Hepatocyte (in vitro differentiated cells): ENCODE measurements around the gene TMEM108. TPM values are rescaled to one million over a fixed set of nuclear protein-coding genes. Genes with fewer than 3 reads are reported as not detected.

ENCODE experiments used
- DNase-seq: peaks from one replicate; pipeline ENCODE4 v3.0.0-alpha.2; 2016; ENCODE audit warnings: low spot score
- H2AFZ ChIP-seq: fragments of 200-600 bp; sonication (generic); 2 replicates; pipeline ENCODE4 v1.6.0; 2016; ENCODE audit warnings: antibody characterized with exemption, mild to moderate bottlenecking
- H3K27ac ChIP-seq: fragments of 200-600 bp; sonication (generic); 2 replicates; pipeline ENCODE4 v1.5.1; 2016; ENCODE audit warnings: mild to moderate bottlenecking
- H3K27me3 ChIP-seq: fragments of 200-600 bp; sonication (generic); 2 replicates; pipeline ENCODE4 v1.6.1; 2016
- H3K36me3 ChIP-seq: fragments of 200-600 bp; sonication (generic); replicated peaks from 2 replicates; pipeline ENCODE4 v1.5.1; 2016; ENCODE audit warnings: low read depth; ENCODE audit not compliant: insufficient read depth
- H3K4me1 ChIP-seq: fragments of 200-600 bp; sonication (generic); 2 replicates; pipeline ENCODE4 v1.5.1; 2016; ENCODE audit warnings: mild to moderate bottlenecking, moderate library complexity; ENCODE audit not compliant: insufficient read depth
- H3K4me2 ChIP-seq: fragments of 200-600 bp; sonication (generic); 2 replicates; pipeline ENCODE4 v1.6.0; 2016
- H3K4me3 ChIP-seq: fragments of 200-600 bp; sonication (generic); 2 replicates; pipeline ENCODE4 v1.5.1; 2016; ENCODE audit warnings: mild to moderate bottlenecking
- H3K79me2 ChIP-seq: fragments of 200-600 bp; sonication (generic); 2 replicates; pipeline ENCODE4 v1.6.0; 2017; ENCODE audit warnings: mild to moderate bottlenecking
- H3K9me2 ChIP-seq: fragments of 200-600 bp; sonication (generic); replicated peaks from 2 replicates; pipeline ENCODE4 v1.6.0; 2017; ENCODE audit warnings: mild to moderate bottlenecking; ENCODE audit not compliant: insufficient read depth
- H3K9me3 ChIP-seq: fragments of 200-600 bp; sonication (generic); 2 replicates; pipeline ENCODE4 v1.5.1; 2016; ENCODE audit warnings: low read depth, mild to moderate bottlenecking
- H4K20me1 ChIP-seq: fragments of 200-600 bp; sonication (generic); 2 replicates; pipeline ENCODE4 v1.6.0; 2016; ENCODE audit warnings: mild to moderate bottlenecking; ENCODE audit not compliant: insufficient read depth, poor library complexity, severe bottlenecking
- EZH2 ChIP-seq: fragments of 200-600 bp; sonication (generic); IDR thresholded peaks from 2 replicates; pipeline ENCODE4 v1.6.1; 2016; ENCODE audit warnings: antibody characterized with exemption, mild to moderate bottlenecking, borderline replicate concordance
- EZH2phosphoT487 ChIP-seq: fragments of 200-600 bp; sonication (generic); IDR thresholded peaks from one replicate; pipeline ENCODE4 v1.6.1; 2018; ENCODE audit warnings: antibody characterized with exemption, mild to moderate bottlenecking, low read depth, moderate library complexity; ENCODE audit not compliant: unreplicated experiment, severe bottlenecking
- WGBS: methylation state at CpG from one replicate; pipeline ENCODE4 v1.1.6; 2016; ENCODE audit warnings: low lambda C conversion rate; ENCODE audit errors: missing lambda C conversion rate; 5-methylcytosine and 5-hydroxymethylcytosine counted together
- polyA plus RNA-seq: library from polyadenylated mRNA; unstranded; fragments of >200 nt; fragmentation: Nextera tagmentation; extraction: Ambion mirVana; gene quantifications from 2 replicates; pipeline ENCODE4 v1.2.1, GENCODE V29; 2016
- total RNA-seq: library from RNA; depleted of rRNA; stranded (reverse); fragments of >200 nt; gene quantifications from 2 replicates; pipeline ENCODE4 v1.2.3, GENCODE V29; 2014
- TF ChIP-seq, protein P1 (sequence below): fragments of 200-600 bp; sonication (generic); IDR thresholded peaks from 2 replicates; pipeline ENCODE4 v1.5.1; 2016; ENCODE audit warnings: antibody characterized with exemption, mild to moderate bottlenecking; ENCODE audit not compliant: poor library complexity

Gene TMEM108
- total and polyA plus RNA-seq, 2 experiments from 2014 or later: 0.53 to 6.5 TPM

GRCh38 chr3:133443649-133444422 is 405.6 kb downstream of the TMEM108 start:
- H3K27me3 ChIP-seq: no peaks in the 10 kb centered on the region
- 45% methylated on average over 5 of the region's 5 CpGs for WGBS
- H3K9me3 ChIP-seq: no peaks in the 10 kb centered on the region
- H3K27ac ChIP-seq: no peak overlapping the region
- H3K4me1 ChIP-seq: no peaks in the 10 kb centered on the region
- H3K79me2 ChIP-seq: no peaks in the 10 kb centered on the region
- H3K36me3 ChIP-seq: no peaks in the 10 kb centered on the region
- no peaks in the 10 kb centered on the region for H3K9me2 ChIP-seq
- DNase-seq: peak; percentile 30
- no peaks in the 10 kb centered on the region for H4K20me1 ChIP-seq
- H2AFZ ChIP-seq: no peak overlapping the region
- TF ChIP-seq EZH2 (no peak), EZH2phosphoT487 (no peak)
- TF ChIP-seq, protein P1, sequence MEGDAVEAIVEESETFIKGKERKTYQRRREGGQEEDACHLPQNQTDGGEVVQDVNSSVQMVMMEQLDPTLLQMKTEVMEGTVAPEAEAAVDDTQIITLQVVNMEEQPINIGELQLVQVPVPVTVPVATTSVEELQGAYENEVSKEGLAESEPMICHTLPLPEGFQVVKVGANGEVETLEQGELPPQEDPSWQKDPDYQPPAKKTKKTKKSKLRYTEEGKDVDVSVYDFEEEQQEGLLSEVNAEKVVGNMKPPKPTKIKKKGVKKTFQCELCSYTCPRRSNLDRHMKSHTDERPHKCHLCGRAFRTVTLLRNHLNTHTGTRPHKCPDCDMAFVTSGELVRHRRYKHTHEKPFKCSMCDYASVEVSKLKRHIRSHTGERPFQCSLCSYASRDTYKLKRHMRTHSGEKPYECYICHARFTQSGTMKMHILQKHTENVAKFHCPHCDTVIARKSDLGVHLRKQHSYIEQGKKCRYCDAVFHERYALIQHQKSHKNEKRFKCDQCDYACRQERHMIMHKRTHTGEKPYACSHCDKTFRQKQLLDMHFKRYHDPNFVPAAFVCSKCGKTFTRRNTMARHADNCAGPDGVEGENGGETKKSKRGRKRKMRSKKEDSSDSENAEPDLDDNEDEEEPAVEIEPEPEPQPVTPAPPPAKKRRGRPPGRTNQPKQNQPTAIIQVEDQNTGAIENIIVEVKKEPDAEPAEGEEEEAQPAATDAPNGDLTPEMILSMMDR: peak; percentile 41
- no peak overlapping the region for H3K4me3 ChIP-seq
- no peak overlapping the region for H3K4me2 ChIP-seq

- Histone ChIP-seq H3K4me1 (no peaks in the 10 kb centered on the region), H3K79me2 (no peaks in the 10 kb centered on the region), H3K4me3 (no peak overlapping the region), H4K20me1 (no peaks in the 10 kb centered on the region), H3K36me3 (no peaks in the 10 kb centered on the region), H2AFZ (no peak overlapping the region), H3K4me2 (no peak overlapping the region), H3K9me2 (no peaks in the 10 kb centered on the region), H3K27me3 (no peaks in the 10 kb centered on the region), H3K9me3 (no peaks in the 10 kb centered on the region), H3K27ac (no peak overlapping the region)
- WGBS: 83% methylated on average over 4 of the region's 4 CpGs
- TF ChIP-seq, protein P1: no peak
- TF ChIP-seq EZH2: no peak
- TF ChIP-seq EZH2phosphoT487: no peak
- no peak for DNase-seq
Observed at GRCh38 chr3:133444423-133444774, 406.2 kb downstream of the TMEM108 start.

DNA sequence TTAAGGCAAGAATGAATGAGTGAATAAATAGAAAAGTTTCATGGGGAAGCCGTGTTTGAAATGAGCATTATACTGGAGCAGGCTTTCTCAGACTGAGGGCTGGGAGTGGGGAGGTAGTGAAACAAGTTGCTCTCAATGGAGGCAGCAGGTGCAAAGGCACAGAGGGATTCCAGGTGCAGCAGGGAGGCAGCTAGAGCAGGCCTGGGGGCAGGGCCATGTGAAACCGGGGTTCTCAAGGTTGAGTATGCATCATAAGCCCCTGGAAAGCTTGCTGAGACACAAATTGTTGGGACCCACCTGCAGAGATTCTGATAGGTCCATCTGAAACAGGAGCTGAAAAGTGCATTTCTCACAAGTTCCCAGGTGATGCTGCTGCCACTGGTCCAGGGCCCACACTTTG is 406.9 kb downstream of the TMEM108 start:
- TF ChIP-seq EZH2 (no peak), EZH2phosphoT487 (no peak)
- TF ChIP-seq, protein P1: no peak
- H3K27me3 ChIP-seq: no peaks in the 10 kb centered on the region
- WGBS: 87% methylated on average over 2 of the region's 2 CpGs
- no peak for DNase-seq
- no peak overlapping the region for H3K4me3 ChIP-seq
- no peak overlapping the region for H3K27ac ChIP-seq
- H3K9me2 ChIP-seq: no peaks in the 10 kb centered on the region
- H3K9me3 ChIP-seq: no peaks in the 10 kb centered on the region
- no peaks in the 10 kb centered on the region for H3K4me1 ChIP-seq
- H3K4me2 ChIP-seq: no peak overlapping the region
- no peaks in the 10 kb centered on the region for H3K79me2 ChIP-seq
- H4K20me1 ChIP-seq: no peaks in the 10 kb centered on the region
- no peaks in the 10 kb centered on the region for H3K36me3 ChIP-seq
- H2AFZ ChIP-seq: no peak overlapping the region
